T-helper 1 cell treated with Interleukin-12 subunit alpha and Interleukin-12 subunit beta and Interleukin-4 antibody, amounts not matched to agents 30 μg/mL and 1 μg/mL, for 36 hours (primary cell): ENCODE results near the gene HSD17B1.

Experiments used
- H3K27ac Mint-ChIP-seq: one replicate; pipeline ENCODE4 v1.8.0; 2021; ENCODE audit warnings: mild to moderate bottlenecking, mixed read lengths
- H3K27me3 Mint-ChIP-seq: one replicate; pipeline ENCODE4 v1.8.0; 2021; ENCODE audit warnings: low read depth, mixed read lengths
- H3K36me3 Mint-ChIP-seq: one replicate; pipeline ENCODE4 v1.8.0; 2021; ENCODE audit warnings: low read depth, mixed read lengths
- H3K4me1 Mint-ChIP-seq: one replicate; pipeline ENCODE4 v1.8.0; 2021; ENCODE audit warnings: low read depth, mixed read lengths
- H3K4me3 Mint-ChIP-seq: one replicate; pipeline ENCODE4 v1.8.0; 2021; ENCODE audit warnings: mild to moderate bottlenecking, moderate library complexity, mixed read lengths
- H3K9me3 Mint-ChIP-seq: one replicate; pipeline ENCODE4 v1.8.0; 2021; ENCODE audit warnings: mixed read lengths

Gene HSD17B1

DNA sequence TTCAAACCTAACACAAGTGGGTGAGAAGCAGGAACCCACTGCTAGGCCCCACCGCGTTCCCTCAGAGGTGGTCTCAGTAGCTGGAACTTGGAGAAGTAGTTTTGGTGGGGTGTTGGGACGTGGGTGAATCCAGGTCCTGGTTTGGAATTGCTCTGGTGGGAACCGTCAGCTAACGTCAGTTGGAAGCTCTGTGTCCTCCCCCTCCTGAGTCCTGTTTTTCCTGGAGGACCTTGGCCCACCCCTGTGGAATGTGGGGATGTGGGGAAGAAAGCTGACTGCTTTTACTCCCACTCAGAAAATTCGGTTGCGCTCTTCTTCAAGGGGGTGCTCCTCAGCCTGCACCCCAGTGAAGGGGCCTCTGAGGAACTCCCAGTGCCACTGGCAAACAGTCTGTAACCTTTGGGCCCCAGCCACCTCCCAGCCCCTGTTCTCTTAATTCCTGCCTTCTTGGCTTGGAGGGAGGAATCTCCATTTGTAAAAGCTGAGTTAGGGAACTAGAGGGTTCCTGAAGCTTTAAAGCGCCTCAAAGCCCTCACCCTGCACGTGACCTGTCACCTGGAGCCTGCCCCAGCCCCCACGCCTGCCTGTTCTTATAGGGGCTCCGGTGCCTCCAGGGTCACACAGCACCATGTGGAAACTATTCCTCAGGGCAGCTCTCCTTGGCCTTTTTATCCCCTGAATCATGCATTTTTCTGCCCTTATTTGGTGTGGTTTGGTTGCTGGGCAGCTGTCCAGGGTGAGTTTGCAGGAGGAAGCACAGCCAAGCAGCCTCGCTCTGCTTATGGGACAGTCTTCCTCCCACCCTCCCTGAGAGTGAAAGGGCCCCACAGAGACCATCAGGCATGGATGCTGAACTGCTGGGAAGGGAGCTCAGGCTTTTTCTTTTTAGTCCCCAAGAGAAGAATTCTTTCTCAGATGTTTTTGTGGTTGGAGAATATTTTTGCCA, 32.9 kb upstream of the HSD17B1 start:
- Mint-ChIP-seq H3K4me3 (no peak overlapping the region), H3K9me3 (no peaks in the 10 kb centered on the region), H3K36me3 (peaks cover 5% of the 10 kb centered on the region), H3K27me3 (no peaks in the 10 kb centered on the region), H3K4me1 (peaks cover 5% of the 10 kb centered on the region), H3K27ac (no peak overlapping the region)

DNA sequence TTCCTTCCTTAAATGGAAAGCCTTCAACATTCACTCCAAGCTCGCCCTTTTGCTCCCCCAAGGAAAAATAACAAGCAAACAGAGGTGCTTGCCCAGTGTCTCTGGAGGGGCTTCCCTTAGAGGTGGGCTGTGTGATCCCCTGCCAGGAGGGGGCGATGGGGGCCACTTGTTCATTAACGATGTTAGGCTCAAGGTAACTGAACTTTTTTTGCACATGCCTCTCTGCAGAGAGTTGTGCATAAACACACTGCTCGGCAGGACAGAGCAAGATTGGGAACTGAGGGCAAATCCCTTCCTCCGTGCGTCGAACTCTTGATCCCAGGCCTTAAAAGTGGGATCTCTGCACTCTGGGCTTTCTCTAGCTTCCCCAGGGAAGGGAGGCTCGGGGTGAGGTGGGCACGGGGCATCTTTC, 32.2 kb upstream of the HSD17B1 start:
- peaks cover 2% of the 10 kb centered on the region for H3K36me3 Mint-ChIP-seq
- no peaks in the 10 kb centered on the region for H3K9me3 Mint-ChIP-seq
- peaks cover 4% of the 10 kb centered on the region for H3K27me3 Mint-ChIP-seq
- peaks cover 5% of the 10 kb centered on the region for H3K4me1 Mint-ChIP-seq
- no peak overlapping the region for H3K27ac Mint-ChIP-seq
- H3K4me3 Mint-ChIP-seq: no peak overlapping the region

- no peak overlapping the region for H3K4me3 Mint-ChIP-seq
- H3K9me3 Mint-ChIP-seq: no peaks in the 10 kb centered on the region
- H3K27ac Mint-ChIP-seq: no peak overlapping the region
- H3K4me1 Mint-ChIP-seq: peaks cover 5% of the 10 kb centered on the region
- H3K27me3 Mint-ChIP-seq: peaks cover 4% of the 10 kb centered on the region
- peaks cover 2% of the 10 kb centered on the region for H3K36me3 Mint-ChIP-seq
Observed at GRCh38 chr17:42521036-42521435, 31.7 kb upstream of the HSD17B1 start.

GRCh38 chr17:42521666-42522262, 31.0 kb upstream of the HSD17B1 start:
- H3K27me3 Mint-ChIP-seq: peaks cover 4% of the 10 kb centered on the region
- no peak overlapping the region for H3K4me3 Mint-ChIP-seq
- peaks cover 5% of the 10 kb centered on the region for H3K4me1 Mint-ChIP-seq
- H3K27ac Mint-ChIP-seq: no peak overlapping the region
- H3K36me3 Mint-ChIP-seq: peaks cover 2% of the 10 kb centered on the region
- H3K9me3 Mint-ChIP-seq: no peaks in the 10 kb centered on the region

DNA sequence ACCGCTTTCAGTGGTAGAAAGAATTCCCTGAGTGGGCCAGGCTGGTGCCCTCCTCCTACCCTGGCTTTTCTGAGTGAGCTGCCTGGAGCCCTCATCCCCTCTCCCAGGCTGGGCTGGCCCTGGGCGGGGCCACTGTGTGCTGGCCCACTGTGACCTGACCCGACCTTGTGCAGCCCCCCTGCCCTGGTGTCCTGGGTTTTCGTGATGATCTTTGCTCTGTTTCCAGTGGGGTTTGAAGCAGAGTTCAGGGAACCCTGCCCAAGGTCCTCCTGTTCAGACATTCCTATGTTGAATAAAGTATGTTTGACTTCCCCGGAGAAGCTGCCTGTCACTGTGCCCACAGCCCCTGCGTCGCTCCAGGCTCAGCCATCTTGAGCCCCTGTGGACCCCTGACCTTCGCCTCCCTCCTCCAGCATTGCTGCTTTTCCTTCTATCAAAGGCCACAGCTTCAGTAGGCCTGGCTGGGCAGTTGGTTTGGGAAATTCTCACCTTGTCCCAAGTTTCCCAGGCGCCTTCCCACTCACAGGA, 30.4 kb upstream of the HSD17B1 start:
- peaks cover 4% of the 10 kb centered on the region for H3K27me3 Mint-ChIP-seq
- no peaks in the 10 kb centered on the region for H3K9me3 Mint-ChIP-seq
- no peak overlapping the region for H3K27ac Mint-ChIP-seq

DNA sequence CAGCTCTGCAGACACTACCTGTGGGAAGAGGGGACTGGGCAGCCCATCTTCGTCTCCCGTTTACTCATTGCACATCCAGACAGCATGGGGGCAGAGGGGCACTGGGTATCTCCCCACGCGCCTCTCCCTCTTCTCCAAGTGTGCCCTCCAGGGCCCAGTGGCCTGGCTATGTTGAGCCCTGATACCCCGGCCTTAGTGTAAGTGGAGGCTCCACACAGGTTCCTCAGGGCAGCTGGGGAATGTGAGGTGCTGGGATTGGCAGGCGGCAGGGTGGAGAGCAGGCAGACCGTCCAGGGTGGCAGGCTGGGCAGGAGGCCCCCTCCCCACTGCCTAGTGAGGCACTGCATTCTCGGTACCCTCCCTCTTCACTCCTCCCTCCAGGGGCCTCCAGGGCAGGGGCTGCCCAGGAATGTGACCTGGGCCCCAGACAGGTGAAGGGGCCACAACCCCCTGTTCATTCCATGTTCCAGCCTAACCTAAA, 29.9 kb upstream of the HSD17B1 start:
- H3K27ac Mint-ChIP-seq: no peak overlapping the region
- peaks cover 2% of the 10 kb centered on the region for H3K36me3 Mint-ChIP-seq
- no peak overlapping the region for H3K4me3 Mint-ChIP-seq
- peaks cover 4% of the 10 kb centered on the region for H3K4me1 Mint-ChIP-seq
- H3K27me3 Mint-ChIP-seq: peaks cover 4% of the 10 kb centered on the region
- no peaks in the 10 kb centered on the region for H3K9me3 Mint-ChIP-seq

More for the DNA sequence above, 30.4 kb upstream of the HSD17B1 start:
- Mint-ChIP-seq H3K36me3 (peaks cover 2% of the 10 kb centered on the region), H3K4me3 (no peak overlapping the region), H3K4me1 (peaks cover 6% of the 10 kb centered on the region)

DNA sequence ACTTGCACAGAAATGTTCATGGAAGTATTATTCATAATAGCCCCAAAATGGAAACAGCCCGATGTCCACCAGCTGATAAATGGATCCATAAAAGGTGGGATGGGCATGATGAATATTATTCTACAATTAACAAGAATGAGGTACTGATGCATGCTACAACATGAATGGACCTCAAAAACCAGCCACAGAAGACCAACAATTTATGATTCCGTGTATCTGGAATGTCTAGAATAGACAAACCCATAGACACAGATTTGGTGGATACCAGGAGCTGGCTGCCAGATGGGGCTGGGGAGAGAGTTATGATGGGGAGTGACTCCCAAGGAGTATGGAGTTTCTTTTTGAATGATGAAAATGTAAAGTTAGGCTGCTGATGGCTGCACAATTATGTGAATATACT, 27.5 kb upstream of the HSD17B1 start:
- H3K9me3 Mint-ChIP-seq: no peaks in the 10 kb centered on the region
- H3K27me3 Mint-ChIP-seq: peaks cover 4% of the 10 kb centered on the region
- no peak overlapping the region for H3K4me3 Mint-ChIP-seq
- peaks cover 4% of the 10 kb centered on the region for H3K4me1 Mint-ChIP-seq
- H3K27ac Mint-ChIP-seq: no peak overlapping the region
- H3K36me3 Mint-ChIP-seq: peaks cover 2% of the 10 kb centered on the region

DNA sequence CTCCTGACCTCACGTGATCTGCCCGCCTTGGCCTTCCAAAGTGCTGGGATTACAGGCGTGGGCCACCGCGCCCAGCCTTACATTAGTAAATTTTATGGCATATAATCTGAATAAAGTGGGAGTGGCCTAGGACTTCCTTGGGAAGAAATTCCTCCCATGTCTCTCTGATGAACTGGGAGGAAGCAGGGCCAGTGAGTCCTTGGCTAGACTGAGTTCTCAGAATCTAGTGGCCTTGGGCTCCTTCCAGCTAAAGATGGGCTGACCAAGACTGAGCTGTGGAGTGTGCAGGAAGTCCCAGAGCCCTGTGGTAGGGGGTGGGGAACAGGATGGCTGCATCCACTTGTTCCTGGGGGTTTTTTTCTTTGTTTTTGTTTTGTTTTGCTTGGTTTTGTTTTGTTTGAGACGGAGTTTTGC, 26.7 kb upstream of the HSD17B1 start:
- Mint-ChIP-seq H3K27ac (no peak overlapping the region), H3K4me1 (peaks cover 10% of the 10 kb centered on the region), H3K36me3 (peaks cover 2% of the 10 kb centered on the region), H3K9me3 (no peaks in the 10 kb centered on the region), H3K27me3 (peaks cover 4% of the 10 kb centered on the region), H3K4me3 (no peak overlapping the region)

DNA sequence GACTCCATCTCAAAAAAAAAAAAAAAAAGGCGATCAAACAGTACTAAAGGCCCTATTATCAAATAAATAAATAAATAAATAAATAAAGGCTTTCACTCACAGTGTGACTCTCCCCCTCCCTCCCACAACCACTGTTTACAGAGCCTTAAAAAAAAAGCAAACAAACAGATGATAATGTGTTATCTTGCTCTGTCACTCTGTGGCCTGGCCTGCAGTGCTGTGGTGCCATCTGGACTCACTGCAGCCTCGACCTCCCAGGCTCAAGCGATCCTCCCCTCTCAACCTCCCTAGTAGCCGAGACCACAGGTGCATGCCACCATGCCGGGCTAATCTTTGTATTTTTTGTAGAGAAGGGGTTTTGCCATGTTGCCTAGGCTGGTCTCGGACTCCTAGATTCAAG, 24.8 kb upstream of the HSD17B1 start:
- Mint-ChIP-seq H3K4me1 (peaks cover 18% of the 10 kb centered on the region), H3K27ac (no peak overlapping the region), H3K9me3 (no peaks in the 10 kb centered on the region), H3K27me3 (peaks cover 4% of the 10 kb centered on the region), H3K36me3 (no peaks in the 10 kb centered on the region), H3K4me3 (no peak overlapping the region)

DNA sequence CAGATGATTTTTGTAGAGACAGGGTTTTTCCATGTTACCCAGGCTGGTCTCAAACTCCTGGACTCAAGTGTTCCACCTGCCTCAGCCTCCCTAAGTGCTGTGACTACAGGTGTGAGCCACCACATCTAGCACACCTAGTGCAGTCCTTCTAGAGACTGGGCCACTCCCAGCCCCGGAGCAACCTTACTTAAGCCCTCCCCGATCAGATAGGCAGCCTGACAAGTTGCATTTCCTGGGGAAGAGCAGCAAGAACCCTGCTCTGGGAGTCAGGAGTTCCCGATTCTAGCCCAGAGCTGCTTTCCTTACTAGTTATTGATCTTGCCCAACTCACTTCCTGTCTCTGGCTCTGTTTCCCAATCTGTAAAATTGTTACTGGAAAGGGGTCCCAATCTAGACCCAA, 23.7 kb upstream of the HSD17B1 start:
- Mint-ChIP-seq H3K27ac (no peak overlapping the region), H3K4me3 (no peak overlapping the region), H3K36me3 (no peaks in the 10 kb centered on the region), H3K27me3 (peaks cover 12% of the 10 kb centered on the region), H3K9me3 (no peaks in the 10 kb centered on the region), H3K4me1 (peaks cover 22% of the 10 kb centered on the region)

DNA sequence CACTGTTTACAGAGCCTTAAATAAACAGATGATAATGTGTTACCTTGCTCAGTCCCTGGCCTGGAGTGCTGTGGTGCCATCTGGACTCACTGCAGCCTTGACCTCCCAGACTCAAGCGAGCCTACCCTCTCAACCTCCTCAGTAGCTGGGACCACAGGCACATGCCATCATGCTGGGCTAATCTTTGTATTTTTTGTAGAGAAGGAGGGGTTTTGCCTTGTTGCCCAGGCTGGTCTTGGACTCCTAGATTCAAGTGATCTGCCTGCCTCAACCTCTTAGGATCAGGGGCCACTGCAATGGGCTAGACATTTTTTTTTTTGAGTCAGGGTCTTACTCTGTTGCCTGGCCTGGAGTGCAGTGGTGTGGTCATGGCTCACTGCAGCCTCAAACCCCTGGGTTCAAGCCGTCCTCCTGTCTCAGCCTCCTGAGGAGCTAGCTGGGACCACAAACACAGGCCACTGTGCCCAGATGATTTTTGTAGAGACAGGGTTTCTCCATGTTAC, 21.7 kb upstream of the HSD17B1 start:
- no peak overlapping the region for H3K4me3 Mint-ChIP-seq

DNA sequence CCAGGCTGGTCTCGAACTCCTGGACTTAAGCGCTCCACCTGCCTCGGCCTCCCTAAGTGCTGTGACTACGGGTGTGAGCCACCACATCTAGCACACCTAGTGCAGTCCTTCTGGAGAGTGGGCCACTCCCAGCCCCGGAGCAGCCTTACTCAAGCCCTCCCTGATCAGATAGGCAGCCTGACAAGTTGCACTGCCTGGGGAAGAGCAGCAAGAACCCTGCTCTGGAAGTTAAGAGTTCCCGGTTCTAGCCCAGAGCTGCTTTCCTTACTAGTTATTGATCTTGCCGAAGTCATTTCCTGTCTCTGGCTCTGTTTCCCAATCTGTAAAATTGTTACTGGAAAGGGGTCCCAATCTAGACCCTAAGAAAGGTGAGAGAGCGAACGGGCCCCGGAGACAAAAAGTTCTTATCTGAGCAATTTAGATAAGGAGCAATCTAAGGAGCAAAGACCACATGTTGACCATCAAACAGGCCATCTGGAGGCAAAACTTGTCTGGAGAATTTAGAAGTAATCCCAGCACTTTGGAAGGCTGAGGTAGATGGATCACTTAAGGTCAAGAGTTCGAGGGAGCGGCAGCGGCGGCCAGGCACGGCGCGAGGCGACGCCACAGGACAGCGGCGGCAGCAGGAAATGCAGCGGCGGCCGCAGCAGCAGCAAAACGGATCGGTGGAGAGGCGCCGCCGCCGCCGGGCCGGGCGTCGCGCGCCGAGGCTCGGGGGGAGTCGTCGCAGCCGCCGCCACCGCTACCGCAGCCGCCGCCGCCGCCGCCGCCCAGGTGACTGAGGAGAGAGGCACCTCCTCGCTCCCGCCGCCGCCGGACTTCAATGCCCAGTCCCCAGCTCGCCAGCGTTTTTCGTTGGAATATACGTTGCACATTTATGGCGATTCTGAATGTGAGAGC, 21.0 kb upstream of the HSD17B1 start:
- Mint-ChIP-seq H3K9me3 (no peaks in the 10 kb centered on the region), H3K4me1 (peaks cover 29% of the 10 kb centered on the region), H3K27ac (peak overlapping the region; percentile 70), H3K4me3 (peak overlapping the region; percentile 74), H3K27me3 (peaks cover 8% of the 10 kb centered on the region), H3K36me3 (peaks cover 2% of the 10 kb centered on the region)

More for the DNA sequence above, 21.7 kb upstream of the HSD17B1 start:
- Mint-ChIP-seq H3K27ac (no peak overlapping the region), H3K9me3 (no peaks in the 10 kb centered on the region), H3K4me1 (peaks cover 27% of the 10 kb centered on the region), H3K27me3 (peaks cover 8% of the 10 kb centered on the region), H3K36me3 (peaks cover 2% of the 10 kb centered on the region)

- Mint-ChIP-seq H3K4me1 (peaks cover 37% of the 10 kb centered on the region), H3K4me3 (peak overlapping the region; percentile 73), H3K27ac (peak overlapping the region; percentile 74)
Observed at GRCh38 chr17:42535155-42536047, 17.3 kb upstream of the HSD17B1 start.

More at GRCh38 chr17:42535155-42536047, 17.3 kb upstream of the HSD17B1 start:
- H3K27me3 Mint-ChIP-seq: peaks cover 8% of the 10 kb centered on the region
- H3K36me3 Mint-ChIP-seq: peaks cover 13% of the 10 kb centered on the region
- H3K9me3 Mint-ChIP-seq: no peaks in the 10 kb centered on the region
